Smooth muscle cell (in vitro differentiated cells): ENCODE measurements around the gene ABCC4. TPM values are rescaled to one million over a fixed set of nuclear protein-coding genes. Genes with fewer than 3 reads are reported as not detected.
A peak's percentile ranks its signal among the peaks of the same experiment; 100 is the strongest.
"Not testable (repeated sequence)": the region's sequence is repeated elsewhere in the genome, so short reads cannot be mapped to it uniquely, and the experiment has no call there.

Experiments
- DNase-seq: peaks from one replicate; lab custom pipeline; 2025; ENCODE audit not compliant: unreplicated experiment; lab: John Stamatoyannopoulos, UW
- H2AFZ ChIP-seq: fragments of 200-600 bp; sonication (generic); 2 replicates; pipeline ENCODE4 v1.6.0; 2016; ENCODE audit warnings: antibody characterized with exemption, low read depth, mild to moderate bottlenecking
- H3F3A ChIP-seq: fragments of 200-600 bp; sonication (generic); 2 replicates; pipeline ENCODE4 v1.6.0; 2017; ENCODE audit warnings: antibody characterized with exemption, low read depth
- H3K27ac ChIP-seq: fragments of 200-600 bp; sonication (generic); 2 replicates; pipeline ENCODE4 v1.5.1; 2016; ENCODE audit warnings: low read depth, mild to moderate bottlenecking
- H3K27me3 ChIP-seq: fragments of 200-600 bp; sonication (generic); 2 replicates; pipeline ENCODE4 v1.6.1; 2016; ENCODE audit warnings: low read depth, mild to moderate bottlenecking
- H3K36me3 ChIP-seq: fragments of 200-600 bp; sonication (generic); 2 replicates; pipeline ENCODE4 v1.5.1; 2016; ENCODE audit warnings: low read depth
- H3K4me1 ChIP-seq: fragments of 200-600 bp; sonication (generic); 2 replicates; pipeline ENCODE4 v1.5.1; 2016; ENCODE audit warnings: low read depth
- H3K4me2 ChIP-seq: fragments of 200-600 bp; sonication (generic); 2 replicates; pipeline ENCODE4 v1.6.0; 2016; ENCODE audit warnings: mild to moderate bottlenecking
- H3K4me3 ChIP-seq: fragments of 200-600 bp; sonication (generic); 2 replicates; pipeline ENCODE4 v1.5.1; 2016; ENCODE audit warnings: mild to moderate bottlenecking
- H3K79me2 ChIP-seq: fragments of 200-600 bp; sonication (generic); 2 replicates; pipeline ENCODE4 v1.6.0; 2016; ENCODE audit warnings: low read depth, mild to moderate bottlenecking
- H3K9ac ChIP-seq: fragments of 200-600 bp; sonication (generic); 2 replicates; pipeline ENCODE4 v1.6.0; 2016; ENCODE audit warnings: low read depth
- H3K9me3 ChIP-seq: fragments of 200-600 bp; sonication (generic); replicated peaks from 2 replicates; pipeline ENCODE4 v1.5.1; 2016; ENCODE audit warnings: low read depth
- H4K20me1 ChIP-seq: fragments of 200-600 bp; sonication (generic); 2 replicates; pipeline ENCODE4 v1.6.0; 2016; ENCODE audit warnings: low read depth
- CTCF ChIP-seq: fragments of 200-600 bp; sonication (generic); IDR thresholded peaks from 2 replicates; pipeline ENCODE4 v1.5.1; 2017; ENCODE audit warnings: borderline replicate concordance, mild to moderate bottlenecking, antibody characterized with exemption; ENCODE audit not compliant: insufficient read depth, poor library complexity, severe bottlenecking
- WGBS: methylation state at CpG from one replicate; pipeline ENCODE4 v1.1.7; 2016; ENCODE audit warnings: low lambda C conversion rate; 5-methylcytosine and 5-hydroxymethylcytosine counted together
- polyA plus RNA-seq: library from polyadenylated mRNA; unstranded; fragments of >200 nt; fragmentation: Nextera tagmentation; extraction: Ambion mirVana; gene quantifications from 2 replicates; pipeline ENCODE4 v1.2.1, GENCODE V29; 2016
- total RNA-seq: library from RNA; depleted of rRNA; stranded (reverse); fragments of >200 nt; gene quantifications from 2 replicates; pipeline ENCODE4 v1.2.3, GENCODE V29; 2014

ABCC4 gene
- total and polyA plus RNA-seq, 2 experiments from 2014 or later, result 11.9 to 37.7 TPM

GRCh38 chr13:95284436-95284835 is 16.8 kb downstream of the ABCC4 start:
- Histone ChIP-seq H4K20me1 (no peaks in the 10 kb centered on the region), H3K9ac (no peak overlapping the region), H3K4me3 (no peak overlapping the region), H3K27ac (no peak overlapping the region), H3K9me3 (no peaks in the 10 kb centered on the region), H2AFZ (no peak overlapping the region), H3K4me1 (peaks cover 9% of the 10 kb centered on the region), H3F3A (no peaks in the 10 kb centered on the region), H3K36me3 (no peaks in the 10 kb centered on the region), H3K27me3 (no peaks in the 10 kb centered on the region), H3K4me2 (no peak overlapping the region), H3K79me2 (peaks cover 26% of the 10 kb centered on the region)
- no peak for TF ChIP-seq CTCF
- WGBS, result over 99% methylated on average over 4 of the region's 4 CpGs
- no peak for DNase-seq

- DNase-seq, result no peak
- peaks cover 4% of the 10 kb centered on the region for H3F3A ChIP-seq
- WGBS, result 83% methylated on average over 3 of the region's 3 CpGs
- no peaks in the 10 kb centered on the region for H4K20me1 ChIP-seq
- no peaks in the 10 kb centered on the region for H3K27me3 ChIP-seq
- H3K9ac ChIP-seq, result no peak overlapping the region
- H3K27ac ChIP-seq, result no peak overlapping the region
- no peaks in the 10 kb centered on the region for H3K9me3 ChIP-seq
- H2AFZ ChIP-seq, result no peak overlapping the region
- H3K4me1 ChIP-seq, result peaks cover 13% of the 10 kb centered on the region
- no peak overlapping the region for H3K4me3 ChIP-seq
- peaks cover 29% of the 10 kb centered on the region for H3K79me2 ChIP-seq
- TF ChIP-seq CTCF, result no peak
- no peak overlapping the region for H3K4me2 ChIP-seq
- no peaks in the 10 kb centered on the region for H3K36me3 ChIP-seq
These were observed 22.2 kb downstream of the ABCC4 start for GRCh38 chr13:95279016-95279415.

GRCh38 chr13:95276037-95276505 is 25.2 kb downstream of the ABCC4 start:
- H3K4me2 ChIP-seq, result peak overlapping the region; percentile 52
- H3F3A ChIP-seq, result peaks cover 13% of the 10 kb centered on the region
- peaks cover 39% of the 10 kb centered on the region for H3K79me2 ChIP-seq
- H3K4me3 ChIP-seq, result no peak overlapping the region
- WGBS, result 52% methylated on average over 4 of the region's 4 CpGs
- H3K9ac ChIP-seq, result peak overlapping the region; percentile 5
- H3K4me1 ChIP-seq, result peaks cover 24% of the 10 kb centered on the region
- DNase-seq, result no peak
- no peaks in the 10 kb centered on the region for H3K27me3 ChIP-seq
- H4K20me1 ChIP-seq, result no peaks in the 10 kb centered on the region
- H3K27ac ChIP-seq, result peak overlapping the region; percentile 72
- H2AFZ ChIP-seq, result no peak overlapping the region
- no peak for TF ChIP-seq CTCF
- no peaks in the 10 kb centered on the region for H3K9me3 ChIP-seq
- H3K36me3 ChIP-seq, result no peaks in the 10 kb centered on the region

- H3K9ac ChIP-seq, result peak overlapping the region; percentile 19
- no peak for TF ChIP-seq CTCF
These were observed 25.8 kb downstream of the ABCC4 start for GRCh38 chr13:95275322-95276036.

GRCh38 chr13:95273592-95274132 is 27.6 kb downstream of the ABCC4 start:
- not testable (repeated sequence) for DNase-seq, H3K36me3 ChIP-seq
- peaks cover 34% of the 10 kb centered on the region for H3K79me2 ChIP-seq

More at GRCh38 chr13:95275322-95276036, 25.8 kb downstream of the ABCC4 start:
- Histone ChIP-seq H3K4me2 (peak overlapping the region; percentile 52), H3K27me3 (no peaks in the 10 kb centered on the region), H3F3A (peaks cover 15% of the 10 kb centered on the region), H2AFZ (no peak overlapping the region), H3K9me3 (no peaks in the 10 kb centered on the region), H3K36me3 (no peaks in the 10 kb centered on the region), H3K4me1 (peaks cover 21% of the 10 kb centered on the region), H4K20me1 (no peaks in the 10 kb centered on the region), H3K27ac (peak overlapping the region; percentile 70), H3K4me3 (no peak overlapping the region), H3K79me2 (peaks cover 39% of the 10 kb centered on the region)
- DNase-seq, result no peak
- 47% methylated on average over 4 of the region's 4 CpGs for WGBS

More at GRCh38 chr13:95273592-95274132, 27.6 kb downstream of the ABCC4 start:
- not testable (repeated sequence) for H3K27me3 ChIP-seq, H4K20me1 ChIP-seq, H3K9me3 ChIP-seq, H3K4me3 ChIP-seq, H2AFZ ChIP-seq, H3K9ac ChIP-seq
- peaks cover 17% of the 10 kb centered on the region for H3F3A ChIP-seq
- peaks cover 28% of the 10 kb centered on the region for H3K4me1 ChIP-seq
- 74% methylated on average over 10 of the region's 12 CpGs for WGBS
- peak overlapping the region; percentile 24 for H3K4me2 ChIP-seq
- peak overlapping the region; percentile 70 for H3K27ac ChIP-seq
